Measurements from ENCODE around the gene PI4KA. TPM values are rescaled to one million over a fixed set of nuclear protein-coding genes. Genes with fewer than 3 reads are reported as not detected.

Gene PI4KA
- total and polyA plus RNA-seq, 2 of the 13 experiments (the other 11 are each of a cell fraction or from before 2014, with no cell fraction given) = 27.4 to 56.4 TPM

DNA sequence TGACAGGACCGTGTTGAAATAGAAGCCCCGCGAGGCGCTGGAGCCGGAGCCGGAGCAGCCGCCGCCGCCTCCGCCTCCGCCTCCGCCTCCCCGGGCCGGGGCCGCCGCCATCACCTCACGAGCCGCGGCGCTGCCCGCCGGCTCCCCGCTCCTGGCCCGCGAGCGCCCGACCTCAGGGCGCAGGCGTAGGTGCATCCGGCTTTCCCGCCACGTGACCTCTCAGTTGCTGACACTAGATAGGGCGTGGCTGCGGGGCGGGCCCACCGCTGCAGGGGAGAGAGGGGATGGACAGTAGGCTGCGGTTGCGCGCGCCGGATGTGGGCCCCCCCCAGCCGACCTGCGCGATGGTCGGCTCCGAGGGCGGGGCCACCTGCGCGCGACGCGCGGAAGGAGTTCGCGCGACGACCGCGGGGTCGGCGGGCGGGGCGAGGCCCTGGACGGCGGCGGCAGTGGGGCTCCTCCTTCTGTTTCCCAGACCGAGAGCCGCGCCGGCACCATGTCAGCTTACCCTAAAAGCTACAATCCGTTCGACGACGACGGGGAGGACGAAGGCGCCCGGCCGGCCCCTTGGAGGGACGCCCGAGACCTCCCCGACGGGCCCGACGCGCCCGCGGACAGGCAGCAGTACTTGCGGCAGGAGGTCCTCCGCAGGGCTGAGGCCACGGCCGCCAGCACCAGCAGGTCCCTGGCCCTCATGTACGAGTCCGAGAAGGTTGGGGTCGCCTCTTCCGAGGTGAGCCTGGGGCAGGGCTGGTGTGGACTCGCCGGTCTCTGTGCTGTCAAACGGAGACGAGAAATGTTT lies at the start of gene PI4KA, which contains the start of gene SNAP29 (continued):
- TF ChIP-seq NFYC (CRISPR knock-in tag; IDR thresholded peaks at IDR 0.05) (no peak; the same call in 1 of the 2 replicates), GATAD1 (CRISPR knock-in tag; IDR thresholded peaks at IDR 0.05) (peak; percentile 69; the same call in 1 of the 2 replicates), FOSL2 (CRISPR knock-in tag; IDR thresholded peaks at IDR 0.05) (peak; percentile 12; the same call in 1 of the 2 replicates), ZNF335 (CRISPR knock-in tag; IDR thresholded peaks at IDR 0.05) (no peak), ZNF607 (CRISPR knock-in tag; IDR thresholded peaks at IDR 0.05; ENCODE audit: borderline replicate concordance) (peak; percentile 95), TCF7L2 (IDR thresholded peaks at IDR 0.05; ENCODE audit: low read depth, low read length) (no peak), ZNF891 (CRISPR knock-in tag; IDR thresholded peaks at IDR 0.05) (peak; percentile 88; the same call in 1 of the 2 replicates), CHCHD3 (CRISPR knock-in tag; IDR thresholded peaks at IDR 0.05) (0 out of 2 replicates have a peak, but pooled peaks have one; percentile 22), CCDC6 (CRISPR knock-in tag; IDR thresholded peaks at IDR 0.05) (peak; percentile 90), FOXK1 (CRISPR knock-in tag; IDR thresholded peaks at IDR 0.05; ENCODE audit: borderline replicate concordance, low read depth) (peak; percentile 70; the same call in 1 of the 2 replicates), ZNF205 (CRISPR knock-in tag; IDR thresholded peaks at IDR 0.05) (peak; percentile 39; the same call in 1 of the 2 replicates), SKI (IDR thresholded peaks at IDR 0.05; ENCODE audit: partially characterized antibody) (peak; percentile 22), ZNF446 (CRISPR knock-in tag; IDR thresholded peaks at IDR 0.05) (peak; percentile 58; the same call in 1 of the 2 replicates)
- TF ChIP-seq, protein P1, sequence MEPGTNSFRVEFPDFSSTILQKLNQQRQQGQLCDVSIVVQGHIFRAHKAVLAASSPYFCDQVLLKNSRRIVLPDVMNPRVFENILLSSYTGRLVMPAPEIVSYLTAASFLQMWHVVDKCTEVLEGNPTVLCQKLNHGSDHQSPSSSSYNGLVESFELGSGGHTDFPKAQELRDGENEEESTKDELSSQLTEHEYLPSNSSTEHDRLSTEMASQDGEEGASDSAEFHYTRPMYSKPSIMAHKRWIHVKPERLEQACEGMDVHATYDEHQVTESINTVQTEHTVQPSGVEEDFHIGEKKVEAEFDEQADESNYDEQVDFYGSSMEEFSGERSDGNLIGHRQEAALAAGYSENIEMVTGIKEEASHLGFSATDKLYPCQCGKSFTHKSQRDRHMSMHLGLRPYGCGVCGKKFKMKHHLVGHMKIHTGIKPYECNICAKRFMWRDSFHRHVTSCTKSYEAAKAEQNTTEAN (CRISPR knock-in tag; conservative IDR thresholded peaks at IDR 0.05) = no peak
- TF ChIP-seq, protein P2, sequence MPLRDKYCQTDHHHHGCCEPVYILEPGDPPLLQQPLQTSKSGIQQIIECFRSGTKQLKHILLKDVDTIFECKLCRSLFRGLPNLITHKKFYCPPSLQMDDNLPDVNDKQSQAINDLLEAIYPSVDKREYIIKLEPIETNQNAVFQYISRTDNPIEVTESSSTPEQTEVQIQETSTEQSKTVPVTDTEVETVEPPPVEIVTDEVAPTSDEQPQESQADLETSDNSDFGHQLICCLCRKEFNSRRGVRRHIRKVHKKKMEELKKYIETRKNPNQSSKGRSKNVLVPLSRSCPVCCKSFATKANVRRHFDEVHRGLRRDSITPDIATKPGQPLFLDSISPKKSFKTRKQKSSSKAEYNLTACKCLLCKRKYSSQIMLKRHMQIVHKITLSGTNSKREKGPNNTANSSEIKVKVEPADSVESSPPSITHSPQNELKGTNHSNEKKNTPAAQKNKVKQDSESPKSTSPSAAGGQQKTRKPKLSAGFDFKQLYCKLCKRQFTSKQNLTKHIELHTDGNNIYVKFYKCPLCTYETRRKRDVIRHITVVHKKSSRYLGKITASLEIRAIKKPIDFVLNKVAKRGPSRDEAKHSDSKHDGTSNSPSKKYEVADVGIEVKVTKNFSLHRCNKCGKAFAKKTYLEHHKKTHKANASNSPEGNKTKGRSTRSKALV (CRISPR knock-in tag; IDR thresholded peaks at IDR 0.05) = 0 out of 2 replicates have a peak, but pooled peaks have one; percentile 10
- TF ChIP-seq, protein P3, sequence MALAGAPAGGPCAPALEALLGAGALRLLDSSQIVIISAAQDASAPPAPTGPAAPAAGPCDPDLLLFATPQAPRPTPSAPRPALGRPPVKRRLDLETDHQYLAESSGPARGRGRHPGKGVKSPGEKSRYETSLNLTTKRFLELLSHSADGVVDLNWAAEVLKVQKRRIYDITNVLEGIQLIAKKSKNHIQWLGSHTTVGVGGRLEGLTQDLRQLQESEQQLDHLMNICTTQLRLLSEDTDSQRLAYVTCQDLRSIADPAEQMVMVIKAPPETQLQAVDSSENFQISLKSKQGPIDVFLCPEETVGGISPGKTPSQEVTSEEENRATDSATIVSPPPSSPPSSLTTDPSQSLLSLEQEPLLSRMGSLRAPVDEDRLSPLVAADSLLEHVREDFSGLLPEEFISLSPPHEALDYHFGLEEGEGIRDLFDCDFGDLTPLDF (CRISPR knock-in tag; IDR thresholded peaks at IDR 0.05) = 0 out of 2 replicates have a peak, but pooled peaks have one; percentile 65
- TF ChIP-seq, protein P4, sequence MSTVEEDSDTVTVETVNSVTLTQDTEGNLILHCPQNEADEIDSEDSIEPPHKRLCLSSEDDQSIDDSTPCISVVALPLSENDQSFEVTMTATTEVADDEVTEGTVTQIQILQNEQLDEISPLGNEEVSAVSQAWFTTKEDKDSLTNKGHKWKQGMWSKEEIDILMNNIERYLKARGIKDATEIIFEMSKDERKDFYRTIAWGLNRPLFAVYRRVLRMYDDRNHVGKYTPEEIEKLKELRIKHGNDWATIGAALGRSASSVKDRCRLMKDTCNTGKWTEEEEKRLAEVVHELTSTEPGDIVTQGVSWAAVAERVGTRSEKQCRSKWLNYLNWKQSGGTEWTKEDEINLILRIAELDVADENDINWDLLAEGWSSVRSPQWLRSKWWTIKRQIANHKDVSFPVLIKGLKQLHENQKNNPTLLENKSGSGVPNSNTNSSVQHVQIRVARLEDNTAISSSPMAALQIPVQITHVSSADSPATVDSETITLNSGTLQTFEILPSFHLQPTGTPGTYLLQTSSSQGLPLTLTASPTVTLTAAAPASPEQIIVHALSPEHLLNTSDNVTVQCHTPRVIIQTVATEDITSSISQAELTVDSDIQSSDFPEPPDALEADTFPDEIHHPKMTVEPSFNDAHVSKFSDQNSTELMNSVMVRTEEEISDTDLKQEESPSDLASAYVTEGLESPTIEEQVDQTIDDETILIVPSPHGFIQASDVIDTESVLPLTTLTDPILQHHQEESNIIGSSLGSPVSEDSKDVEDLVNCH (CRISPR knock-in tag; IDR thresholded peaks at IDR 0.05) = no peak
- TF ChIP-seq, protein P5, sequence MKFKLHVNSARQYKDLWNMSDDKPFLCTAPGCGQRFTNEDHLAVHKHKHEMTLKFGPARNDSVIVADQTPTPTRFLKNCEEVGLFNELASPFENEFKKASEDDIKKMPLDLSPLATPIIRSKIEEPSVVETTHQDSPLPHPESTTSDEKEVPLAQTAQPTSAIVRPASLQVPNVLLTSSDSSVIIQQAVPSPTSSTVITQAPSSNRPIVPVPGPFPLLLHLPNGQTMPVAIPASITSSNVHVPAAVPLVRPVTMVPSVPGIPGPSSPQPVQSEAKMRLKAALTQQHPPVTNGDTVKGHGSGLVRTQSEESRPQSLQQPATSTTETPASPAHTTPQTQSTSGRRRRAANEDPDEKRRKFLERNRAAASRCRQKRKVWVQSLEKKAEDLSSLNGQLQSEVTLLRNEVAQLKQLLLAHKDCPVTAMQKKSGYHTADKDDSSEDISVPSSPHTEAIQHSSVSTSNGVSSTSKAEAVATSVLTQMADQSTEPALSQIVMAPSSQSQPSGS (CRISPR knock-in tag; IDR thresholded peaks at IDR 0.05) = peak; percentile 45; the same call in 1 of the 2 replicates
- TF ChIP-seq, protein P6, sequence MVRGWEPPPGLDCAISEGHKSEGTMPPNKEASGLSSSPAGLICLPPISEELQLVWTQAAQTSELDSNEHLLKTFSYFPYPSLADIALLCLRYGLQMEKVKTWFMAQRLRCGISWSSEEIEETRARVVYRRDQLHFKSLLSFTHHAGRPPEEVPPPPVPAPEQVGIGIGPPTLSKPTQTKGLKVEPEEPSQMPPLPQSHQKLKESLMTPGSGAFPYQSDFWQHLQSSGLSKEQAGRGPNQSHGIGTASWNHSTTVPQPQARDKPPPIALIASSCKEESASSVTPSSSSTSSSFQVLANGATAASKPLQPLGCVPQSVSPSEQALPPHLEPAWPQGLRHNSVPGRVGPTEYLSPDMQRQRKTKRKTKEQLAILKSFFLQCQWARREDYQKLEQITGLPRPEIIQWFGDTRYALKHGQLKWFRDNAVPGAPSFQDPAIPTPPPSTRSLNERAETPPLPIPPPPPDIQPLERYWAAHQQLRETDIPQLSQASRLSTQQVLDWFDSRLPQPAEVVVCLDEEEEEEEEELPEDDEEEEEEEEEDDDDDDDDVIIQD (CRISPR knock-in tag; IDR thresholded peaks at IDR 0.05; ENCODE audit: low read depth) = peak; percentile 32; the same call in 1 of the 2 replicates

All from HepG2 (cell line).